K562 (cell line): ENCODE measurements around the gene PARP9.

ENCODE experiments used
- SIN3A ChIP-seq, 2 experiments: fragments of 150-350 bp in 1 of 2; IDR thresholded peaks; 2 replicates each; pipeline ENCODE4 v1.6.1; 2011 to 2016; ENCODE audit warnings: borderline replicate concordance in 2 of 2, low read depth in 2 of 2, low read length in 2 of 2, mild to moderate bottlenecking in 2 of 2, moderate library complexity in 2 of 2; ENCODE audit not compliant: control insufficient read depth in 1 of 2
- SP1 ChIP-seq: sonication (generic); formaldehyde crosslinking; IDR thresholded peaks from 2 replicates; pipeline ENCODE4 v1.8.1; 2022; ENCODE audit warnings: mild to moderate bottlenecking, missing genetic modification reagents
- TF ChIP-seq, protein P1 (sequence below): sonication (generic); formaldehyde crosslinking; IDR thresholded peaks from 2 replicates; pipeline ENCODE4 v1.9.0; 2022; ENCODE audit warnings: mild to moderate bottlenecking, missing genetic modification reagents
- TF ChIP-seq, protein P2 (sequence below): fragments of 450-650 bp; IDR thresholded peaks from 2 replicates; pipeline ENCODE4 v1.6.1; 2017; ENCODE audit warnings: mild to moderate bottlenecking, moderate library complexity

DNA sequence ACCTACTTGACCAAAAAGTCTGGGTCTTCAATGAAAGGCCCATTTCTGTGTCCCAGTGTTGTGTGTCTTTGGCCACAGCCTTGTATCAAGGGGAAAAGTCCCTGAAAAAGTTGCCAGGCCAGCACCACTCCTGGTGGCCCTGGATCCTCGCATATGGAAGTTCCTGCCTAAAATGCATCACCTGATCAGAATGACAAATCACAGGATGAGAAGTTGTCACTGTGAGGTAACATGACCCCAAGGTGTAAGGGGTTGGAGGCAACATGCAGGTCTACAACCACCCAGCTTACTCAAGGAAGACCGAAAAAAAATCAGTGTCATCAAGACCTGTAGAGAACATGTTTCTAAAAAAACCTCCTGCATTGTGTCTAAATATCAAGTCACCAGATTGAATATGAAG, 39.0 kb upstream of the PARP9 start:
- TF ChIP-seq SP1 (CRISPR knock-in tag), result no peak
- TF ChIP-seq SIN3A (IDR thresholded peaks at IDR 0.05; ENCODE audit: borderline replicate concordance in 2 of 2, control insufficient read depth in 1 of 2, low read depth in 2 of 2, low read length in 2 of 2), result no peak
- TF ChIP-seq, protein P1, sequence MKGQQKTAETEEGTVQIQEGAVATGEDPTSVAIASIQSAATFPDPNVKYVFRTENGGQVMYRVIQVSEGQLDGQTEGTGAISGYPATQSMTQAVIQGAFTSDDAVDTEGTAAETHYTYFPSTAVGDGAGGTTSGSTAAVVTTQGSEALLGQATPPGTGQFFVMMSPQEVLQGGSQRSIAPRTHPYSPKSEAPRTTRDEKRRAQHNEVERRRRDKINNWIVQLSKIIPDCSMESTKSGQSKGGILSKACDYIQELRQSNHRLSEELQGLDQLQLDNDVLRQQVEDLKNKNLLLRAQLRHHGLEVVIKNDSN (CRISPR knock-in tag), result no peak
- TF ChIP-seq, protein P2, sequence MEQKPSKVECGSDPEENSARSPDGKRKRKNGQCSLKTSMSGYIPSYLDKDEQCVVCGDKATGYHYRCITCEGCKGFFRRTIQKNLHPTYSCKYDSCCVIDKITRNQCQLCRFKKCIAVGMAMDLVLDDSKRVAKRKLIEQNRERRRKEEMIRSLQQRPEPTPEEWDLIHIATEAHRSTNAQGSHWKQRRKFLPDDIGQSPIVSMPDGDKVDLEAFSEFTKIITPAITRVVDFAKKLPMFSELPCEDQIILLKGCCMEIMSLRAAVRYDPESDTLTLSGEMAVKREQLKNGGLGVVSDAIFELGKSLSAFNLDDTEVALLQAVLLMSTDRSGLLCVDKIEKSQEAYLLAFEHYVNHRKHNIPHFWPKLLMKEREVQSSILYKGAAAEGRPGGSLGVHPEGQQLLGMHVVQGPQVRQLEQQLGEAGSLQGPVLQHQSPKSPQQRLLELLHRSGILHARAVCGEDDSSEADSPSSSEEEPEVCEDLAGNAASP, result no peak
